Measurements from ENCODE around the gene FETUB.
"Not testable (repeated sequence)": the region's sequence is repeated elsewhere in the genome, so short reads cannot be mapped to it uniquely, and the experiment has no call there.

Gene FETUB

GRCh38 chr3:186682812-186683211 is 42.6 kb downstream of the FETUB start:
- DNase-seq, result no peak

GRCh38 chr3:186683979-186684378 is 43.8 kb downstream of the FETUB start:
- no peak for DNase-seq

- DNase-seq, result not testable (repeated sequence)
Observed at GRCh38 chr3:186686475-186686874, 46.3 kb downstream of the FETUB start.

GRCh38 chr3:186687120-186687651 is 47.0 kb downstream of the FETUB start:
- DNase-seq, result no peak

GRCh38 chr3:186690304-186690703 is 50.1 kb downstream of the FETUB start:
- not testable (repeated sequence) for DNase-seq

GRCh38 chr3:186691676-186692075 is 51.5 kb downstream of the FETUB start:
- no peak for DNase-seq

GRCh38 chr3:186693843-186694242 is 53.6 kb downstream of the FETUB start:
- DNase-seq, result no peak

GRCh38 chr3:186694288-186695032 is 54.3 kb downstream of the FETUB start:
- no peak for DNase-seq

- DNase-seq, result no peak
Observed at GRCh38 chr3:186696522-186696921, 56.3 kb downstream of the FETUB start.

GRCh38 chr3:186697510-186697909 is 57.3 kb downstream of the FETUB start:
- DNase-seq, result no peak

GRCh38 chr3:186700267-186700666 is 60.1 kb downstream of the FETUB start:
- DNase-seq, result no peak

GRCh38 chr3:186702451-186702850 is 62.3 kb downstream of the FETUB start:
- not testable (repeated sequence) for DNase-seq
